Prostate gland (tissue), 2 donors: Measurements from ENCODE around the gene TAF11L3.
"Not testable (repeated sequence)": the region's sequence is repeated elsewhere in the genome, so short reads cannot be mapped to it uniquely, and the experiment has no call there.

Experiments used
- POLR2A ChIP-seq: fragments of 450-650 bp; IDR thresholded peaks from one replicate; pipeline ENCODE4 v1.6.1; 2016; ENCODE audit warnings: antibody characterized with exemption, mild to moderate bottlenecking
- TF ChIP-seq, protein P1 (sequence below), 4 experiments: fragments of 200-600 bp in 2 of 4; fragments of 450-650 bp in 2 of 4; sonication (generic) in 2 of 4; IDR thresholded peaks; 1 replicate in 3 of 4; 2 replicates in 1 of 4; pipeline ENCODE4 v1.5.1; 2016 to 2019; ENCODE audit warnings: antibody characterized with exemption in 4 of 4, mild to moderate bottlenecking in 2 of 4, moderate library complexity in 2 of 4

DNA sequence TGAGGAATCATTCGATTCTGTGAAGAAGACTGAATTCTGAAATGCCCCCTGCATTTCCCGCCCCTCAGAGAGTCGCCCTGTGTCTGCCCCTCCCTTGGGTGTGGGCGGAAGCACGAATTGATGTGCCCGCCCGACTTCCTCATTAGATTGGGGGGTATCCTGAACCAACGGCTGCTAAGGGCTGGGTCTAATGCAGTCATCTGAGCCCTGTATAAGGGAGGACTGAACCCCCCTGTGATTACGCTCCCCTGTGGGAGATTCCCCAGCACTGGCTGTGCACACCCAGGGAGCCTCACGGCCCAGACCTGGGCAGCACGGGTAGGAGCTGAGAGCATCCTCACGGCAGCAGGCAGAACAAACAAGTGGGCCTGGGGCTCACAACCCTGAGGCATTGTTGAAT lies 641 bp upstream of the TAF11L3 start:
- TF ChIP-seq, protein P1, sequence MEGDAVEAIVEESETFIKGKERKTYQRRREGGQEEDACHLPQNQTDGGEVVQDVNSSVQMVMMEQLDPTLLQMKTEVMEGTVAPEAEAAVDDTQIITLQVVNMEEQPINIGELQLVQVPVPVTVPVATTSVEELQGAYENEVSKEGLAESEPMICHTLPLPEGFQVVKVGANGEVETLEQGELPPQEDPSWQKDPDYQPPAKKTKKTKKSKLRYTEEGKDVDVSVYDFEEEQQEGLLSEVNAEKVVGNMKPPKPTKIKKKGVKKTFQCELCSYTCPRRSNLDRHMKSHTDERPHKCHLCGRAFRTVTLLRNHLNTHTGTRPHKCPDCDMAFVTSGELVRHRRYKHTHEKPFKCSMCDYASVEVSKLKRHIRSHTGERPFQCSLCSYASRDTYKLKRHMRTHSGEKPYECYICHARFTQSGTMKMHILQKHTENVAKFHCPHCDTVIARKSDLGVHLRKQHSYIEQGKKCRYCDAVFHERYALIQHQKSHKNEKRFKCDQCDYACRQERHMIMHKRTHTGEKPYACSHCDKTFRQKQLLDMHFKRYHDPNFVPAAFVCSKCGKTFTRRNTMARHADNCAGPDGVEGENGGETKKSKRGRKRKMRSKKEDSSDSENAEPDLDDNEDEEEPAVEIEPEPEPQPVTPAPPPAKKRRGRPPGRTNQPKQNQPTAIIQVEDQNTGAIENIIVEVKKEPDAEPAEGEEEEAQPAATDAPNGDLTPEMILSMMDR (IDR thresholded peaks at IDR 0.05), result not testable (repeated sequence)
- not testable (repeated sequence) for TF ChIP-seq POLR2A
